GM11168 (cell line): ENCODE results near the gene CBX5.
"Not testable (repeated sequence)": the region's sequence is repeated elsewhere in the genome, so short reads cannot be mapped to it uniquely, and the experiment has no call there.

Experiments
- in situ Hi-C: fragments of 300-500 bp; cut with MboI; formaldehyde crosslinking; loops from one replicate; pipeline ENCODE4 v1.12.0; 2022; ENCODE audit warnings: low sequenced_read_pairs; ENCODE audit not compliant: unreplicated experiment

CBX5 gene

DNA sequence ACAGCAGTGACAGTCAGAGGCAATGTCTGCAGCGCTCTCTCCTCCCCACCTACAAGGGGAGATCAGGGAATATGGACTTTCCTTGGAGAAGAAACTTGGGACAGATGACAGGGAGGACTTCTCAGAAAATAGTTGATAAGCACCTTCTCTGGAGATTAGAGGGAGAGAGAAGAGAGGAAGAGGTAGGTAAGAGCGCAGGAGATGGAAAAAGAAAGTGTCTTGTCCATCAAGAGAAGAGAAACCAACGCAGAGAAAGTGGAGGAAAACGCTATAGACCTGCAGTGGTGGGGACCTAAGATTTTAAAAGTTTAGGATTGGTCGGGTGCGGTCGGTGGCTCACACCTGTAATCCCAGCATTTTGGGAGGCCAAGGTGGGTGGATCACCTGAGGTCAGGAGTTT lies 75.6 kb downstream of the CBX5 start:
- in situ Hi-C loops = no loop called here

- in situ Hi-C loops = no loop called here
Measured at GRCh38 chr12:54201001-54201794, 78.7 kb downstream of the CBX5 start.

- in situ Hi-C loops = no loop called here
Measured at GRCh38 chr12:54200412-54200811, 79.5 kb downstream of the CBX5 start.

DNA sequence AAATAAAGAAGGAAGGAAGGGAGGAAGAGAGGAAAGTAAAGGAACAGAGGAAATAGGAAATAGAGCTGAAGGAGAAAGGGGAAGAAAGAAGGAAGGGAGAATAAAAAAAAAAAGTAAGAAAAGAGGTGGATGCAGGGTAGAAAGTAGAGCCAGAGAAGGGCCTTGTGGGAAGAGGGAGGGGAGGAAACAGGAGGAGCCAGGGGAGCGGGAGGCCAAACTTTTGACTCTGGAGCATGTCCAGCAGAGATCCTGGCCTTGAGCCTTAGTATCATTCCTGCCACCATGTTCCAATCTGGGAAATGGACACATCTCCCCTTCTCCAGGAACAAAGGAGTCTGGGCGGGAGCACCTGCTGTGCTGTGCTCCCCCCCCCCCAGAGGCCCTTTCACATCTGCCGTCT lies 80.0 kb downstream of the CBX5 start:
- in situ Hi-C loops = no loop called here

GRCh38 chr12:54199034-54199433 lies 80.9 kb downstream of the CBX5 start:
- in situ Hi-C loops = no loop called here

GRCh38 chr12:54197431-54197909 lies 82.5 kb downstream of the CBX5 start:
- in situ Hi-C loops = no loop called here

DNA sequence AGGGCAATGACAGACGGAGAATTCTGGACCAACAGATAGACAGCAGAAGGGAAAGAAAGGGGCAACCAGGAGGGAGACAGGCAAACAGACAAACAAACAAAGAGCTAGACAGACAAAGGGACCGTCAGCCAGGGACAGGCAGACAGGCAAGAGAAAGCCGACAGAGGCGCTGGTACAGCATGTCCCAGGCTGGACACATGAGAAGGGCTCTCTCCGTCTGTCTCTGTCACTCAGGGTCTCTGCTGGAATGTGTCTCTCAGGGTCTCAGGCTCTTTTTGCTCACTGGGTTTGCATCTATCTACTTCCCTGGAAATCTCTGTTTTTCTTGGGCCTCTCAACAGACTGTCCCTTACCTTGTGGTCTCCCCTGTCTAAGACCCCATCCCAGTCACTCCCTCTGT lies 82.9 kb downstream of the CBX5 start:
- in situ Hi-C loops = no loop called here

- in situ Hi-C loops = no loop called here
Measured at GRCh38 chr12:54196396-54196795, 83.5 kb downstream of the CBX5 start.

GRCh38 chr12:54195737-54196347 lies 84.1 kb downstream of the CBX5 start:
- in situ Hi-C loops = no loop called here

- in situ Hi-C loops = no loop called here
Measured at GRCh38 chr12:54195080-54195736, 84.7 kb downstream of the CBX5 start.

DNA sequence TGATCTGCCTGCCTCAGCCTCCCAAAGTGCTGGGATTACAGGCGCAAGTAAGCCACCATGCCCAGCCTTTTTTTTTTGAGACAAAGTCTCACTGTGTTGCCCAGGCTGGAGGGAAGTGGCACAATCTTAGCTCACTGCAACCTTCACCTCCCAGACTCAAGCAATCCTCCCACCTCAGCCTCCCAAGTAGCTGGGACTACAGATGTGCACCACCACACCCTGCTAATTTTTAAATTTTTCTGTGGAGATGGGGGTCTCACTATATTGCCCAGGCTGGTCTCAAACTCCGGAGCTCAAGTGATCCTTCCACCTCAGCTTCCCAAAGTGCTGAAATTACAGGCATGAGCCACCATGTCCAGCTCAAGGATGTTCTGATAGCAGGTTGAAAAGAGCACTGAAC lies 85.3 kb downstream of the CBX5 start:
- in situ Hi-C loops = loop anchor here (5.0 kb wide), 1 partner anchor 167 kb away; the partner anchor contains the start of gene HOXC6

DNA sequence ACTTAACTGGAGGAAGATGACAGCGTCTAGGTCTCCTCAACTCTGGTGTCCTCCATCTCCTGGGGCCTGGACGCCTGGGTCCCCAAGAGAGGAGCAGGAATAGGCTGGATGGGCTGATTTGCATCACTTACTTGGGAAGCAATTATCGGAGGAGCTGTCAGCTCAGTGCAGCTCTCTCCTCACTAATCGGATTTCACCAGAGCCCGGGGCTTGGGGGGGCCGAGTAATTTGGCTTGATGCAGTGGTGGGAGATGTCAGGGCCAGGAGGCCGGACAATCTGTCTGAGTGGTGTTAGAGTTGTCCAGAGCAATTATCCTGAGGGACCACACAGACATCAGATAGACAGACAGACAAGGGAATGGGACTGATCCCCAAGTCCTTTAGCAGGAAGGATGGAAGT lies 86.5 kb downstream of the CBX5 start:
- in situ Hi-C loops = loop anchor here (5.0 kb wide), 1 partner anchor 166 kb away; the partner anchor contains the start of gene HOXC6

- in situ Hi-C loops = loop anchor here (5.0 kb wide), 1 partner anchor 164 kb away; the partner anchor contains the start of gene HOXC6
Measured at GRCh38 chr12:54191550-54192022, 88.3 kb downstream of the CBX5 start.

GRCh38 chr12:54191126-54191525 lies 88.8 kb downstream of the CBX5 start:
- in situ Hi-C loops = loop anchor here (5.0 kb wide), 1 partner anchor 164 kb away; the partner anchor contains the start of gene HOXC6

- in situ Hi-C loops = no loop called here
Measured at GRCh38 chr12:54189198-54189539, 90.8 kb downstream of the CBX5 start.

DNA sequence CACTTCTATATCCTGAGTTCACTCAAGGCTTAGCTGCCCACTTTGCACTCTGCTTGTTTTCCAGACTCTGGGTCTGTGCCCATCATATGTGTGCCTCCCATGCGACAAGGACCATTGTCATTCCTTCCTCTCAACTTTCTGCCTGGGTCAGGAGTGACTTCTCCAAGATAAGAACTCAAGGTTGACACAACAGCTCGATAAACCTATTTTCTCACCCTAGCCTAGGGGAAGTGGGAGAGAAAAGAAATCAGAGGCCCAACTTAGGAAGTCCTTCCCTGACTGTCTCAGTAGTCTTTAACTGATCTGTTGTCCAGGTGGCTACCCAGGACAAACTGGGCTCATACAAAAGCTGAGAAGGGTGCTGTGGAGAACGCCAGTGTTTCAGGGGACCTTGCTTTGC lies 92.8 kb downstream of the CBX5 start:
- in situ Hi-C loops = no loop called here

- in situ Hi-C loops = no loop called here
Measured at GRCh38 chr12:54185919-54186318, 94.0 kb downstream of the CBX5 start.

DNA sequence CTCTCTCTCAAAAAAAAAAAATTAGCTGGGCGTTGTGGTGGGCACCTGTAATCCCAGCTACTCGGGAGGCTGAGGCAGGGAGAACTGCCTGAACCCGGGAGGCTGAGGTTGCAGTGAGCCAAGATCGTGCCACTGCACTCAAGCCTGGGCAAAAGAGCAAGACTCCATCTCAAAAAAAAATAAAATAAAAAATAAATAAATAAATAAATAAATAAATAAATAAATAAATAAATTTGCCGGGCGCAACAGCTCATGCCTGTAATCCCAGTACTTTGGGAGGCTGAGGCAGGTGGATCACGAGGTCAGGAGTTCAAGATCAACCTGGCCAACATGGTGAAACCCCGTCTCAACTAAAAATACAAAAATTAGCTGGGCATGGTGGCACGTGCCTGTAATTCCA lies 94.6 kb downstream of the CBX5 start:
- in situ Hi-C loops = not testable (repeated sequence)

DNA sequence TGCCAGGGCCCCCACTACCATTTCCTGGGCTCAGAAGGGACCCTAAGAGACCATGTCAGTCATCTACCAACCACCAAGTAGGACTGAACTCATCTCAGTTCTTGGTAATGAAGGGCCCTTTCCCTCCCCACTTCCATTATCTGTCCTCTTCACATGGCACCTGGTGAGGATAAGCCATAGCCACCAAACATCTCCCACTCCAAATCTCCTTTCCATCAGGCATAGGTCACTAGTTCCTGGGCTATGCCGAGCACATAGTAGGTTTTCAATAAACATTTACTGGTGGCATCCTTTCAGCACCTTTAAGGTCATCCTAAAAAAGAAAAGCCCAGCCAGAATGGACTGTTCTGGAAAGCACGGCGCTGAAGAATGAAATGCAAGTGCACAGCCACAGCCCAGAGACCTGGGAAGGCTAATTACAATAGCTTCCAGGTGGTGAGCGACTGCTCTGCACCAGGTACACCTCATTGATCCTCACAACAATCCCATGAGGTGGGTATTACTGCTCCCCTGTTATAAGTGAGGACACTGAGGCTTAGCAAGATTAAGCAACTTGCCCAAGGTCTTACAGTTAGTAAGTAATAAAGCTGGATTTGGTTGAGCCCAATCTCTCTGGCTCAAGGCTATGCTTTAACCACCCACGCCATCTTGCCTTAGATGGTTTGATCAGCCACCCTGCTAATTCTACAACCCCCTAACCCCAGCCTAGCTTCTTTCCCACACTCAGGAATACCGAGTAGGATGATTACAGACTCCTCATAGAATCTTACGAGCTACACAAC lies 95.7 kb downstream of the CBX5 start:
- in situ Hi-C loops = no loop called here

GRCh38 chr12:54182981-54183380 lies 96.9 kb downstream of the CBX5 start:
- in situ Hi-C loops = no loop called here
